Measurements from ENCODE around the gene MIPOL1.

- TF ChIP-seq EZH2phosphoT487 (IDR thresholded peaks at IDR 0.05; ENCODE audit: insufficient read depth, low read depth) = no peak
- TF ChIP-seq EZH2 (IDR thresholded peaks at IDR 0.05; ENCODE audit: insufficient read depth, poor library complexity, severe bottlenecking) = no peak
Observed at GRCh38 chr14:37284760-37285159, 87.0 kb downstream of the MIPOL1 start.
